Measurements from ENCODE around the gene RPL13A. TPM values are rescaled to one million over a fixed set of nuclear protein-coding genes. Genes with fewer than 3 reads are reported as not detected.
"Not testable (repeated sequence)": the region's sequence is repeated elsewhere in the genome, so short reads cannot be mapped to it uniquely, and the experiment has no call there.

RPL13A gene
- total RNA-seq, 4 donors from 2014 or later, result 1,462 to 5,863 (median 3,544) TPM

DNA sequence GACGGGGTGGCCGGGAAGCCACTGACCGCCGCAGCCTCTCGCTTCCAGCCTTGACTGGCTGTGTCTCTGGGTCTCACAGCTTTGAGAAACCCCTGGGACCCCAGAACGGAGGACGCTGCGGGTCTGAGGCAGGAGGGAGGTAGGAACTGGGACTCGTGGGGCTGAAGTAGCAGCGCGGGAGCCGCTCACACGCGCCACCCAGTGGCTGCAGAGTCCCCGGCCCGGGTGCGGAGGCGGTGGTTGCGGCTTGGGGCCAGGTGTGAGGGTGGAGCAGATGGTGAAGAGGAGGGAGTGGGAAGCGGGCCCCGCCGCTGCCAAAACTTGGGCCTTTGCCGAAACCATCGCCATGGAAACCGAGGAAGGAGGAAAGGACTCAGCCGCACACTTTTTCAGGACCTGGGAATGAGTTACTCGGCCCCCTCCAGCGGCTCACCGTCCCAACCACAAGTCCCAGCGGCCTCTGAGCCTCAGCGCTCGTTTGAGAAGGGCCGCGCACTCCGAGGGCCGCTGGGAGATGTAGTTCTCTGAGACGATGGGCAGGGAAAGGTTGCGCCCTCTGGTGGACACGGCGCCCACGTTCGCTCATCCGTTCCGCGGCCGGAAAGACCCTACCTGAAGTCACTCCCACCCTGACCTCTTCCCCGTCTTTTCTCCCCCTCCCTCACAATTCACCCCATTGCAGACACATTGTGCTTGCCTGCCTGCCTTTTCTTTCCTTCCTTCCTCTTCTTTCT lies 43.9 kb upstream of the RPL13A start:
- peak; percentile 96 for DNase-seq
- peak overlapping the region; percentile 45 to 56 for H3K4me3 ChIP-seq
- no peaks in the 10 kb centered on the region for H3K36me3 ChIP-seq
- intact Hi-C loops (cut with DNase I; ENCODE audit: low total_unique reads), result no loop called here
- H3K27ac ChIP-seq, result peak overlapping the region; percentile 79 to 84
- H3K9me3 ChIP-seq, result no peaks in the 10 kb centered on the region
- TF ChIP-seq CTCF (IDR thresholded peaks at IDR 0.05), result peak; percentile 71 to 84 (median 82)
- peak in 1 of 2 donors; percentile 10 for TF ChIP-seq POLR2A (IDR thresholded peaks at IDR 0.05)
- no peaks in the 10 kb centered on the region for H3K27me3 ChIP-seq
- peaks cover 0 to 6% of the 10 kb centered on the region in 2 donors for H3K4me1 ChIP-seq

GRCh38 chr19:49444100-49444700 lies 43.2 kb upstream of the RPL13A start:
- H3K9me3 ChIP-seq; DNase-seq; H3K4me3 ChIP-seq; H3K27me3 ChIP-seq; intact Hi-C loops (cut with DNase I; ENCODE audit: low total_unique reads); H3K36me3 ChIP-seq; H3K27ac ChIP-seq; H3K4me1 ChIP-seq: not testable (repeated sequence)

DNA sequence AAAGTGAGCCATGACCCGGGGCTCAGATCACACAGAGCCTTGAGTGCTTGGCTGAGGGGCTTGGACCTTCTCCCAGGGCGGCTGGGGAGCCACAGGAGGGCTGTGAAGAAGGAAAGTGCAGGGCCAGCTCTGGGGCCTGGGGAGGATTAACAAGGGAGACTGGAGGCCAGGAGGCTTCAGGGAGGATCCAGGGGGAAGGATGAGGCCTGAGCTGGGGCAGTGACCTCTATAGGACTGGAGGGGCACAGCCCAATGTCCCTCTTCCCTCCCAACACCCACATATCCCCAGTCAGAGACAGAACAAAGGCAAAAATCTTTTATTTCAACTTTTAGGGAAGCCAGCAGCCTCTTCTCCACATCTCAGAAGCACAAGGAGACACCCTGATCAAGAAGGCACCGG lies 41.4 kb upstream of the RPL13A start:
- Histone ChIP-seq H3K4me3 (no peak overlapping the region), H3K36me3 (no peaks in the 10 kb centered on the region), H3K27ac (no peak overlapping the region), H3K27me3 (no peaks in the 10 kb centered on the region), H3K9me3 (no peaks in the 10 kb centered on the region), H3K4me1 (peaks cover 0 to 4% of the 10 kb centered on the region in 2 donors)
- intact Hi-C loops (cut with DNase I; ENCODE audit: low total_unique reads), result no loop called here
- TF ChIP-seq POLR2A (IDR thresholded peaks at IDR 0.05) (no peak), CTCF (IDR thresholded peaks at IDR 0.05) (no peak)
- DNase-seq, result no peak

- no peaks in the 10 kb centered on the region for H3K36me3 ChIP-seq
- H3K9me3 ChIP-seq, result no peaks in the 10 kb centered on the region
- TF ChIP-seq POLR2A (IDR thresholded peaks at IDR 0.05) (no peak), CTCF (IDR thresholded peaks at IDR 0.05) (no peak)
- DNase-seq, result peak; percentile 42 to 67
- H3K4me3 ChIP-seq, result no peak overlapping the region
- no peaks in the 10 kb centered on the region for H3K27me3 ChIP-seq
- intact Hi-C loops (cut with DNase I; ENCODE audit: low total_unique reads), result no loop called here
- H3K4me1 ChIP-seq, result no peaks in the 10 kb centered on the region
- H3K27ac ChIP-seq, result no peak overlapping the region
These were observed 39.6 kb upstream of the RPL13A start for GRCh38 chr19:49447485-49448431.

GRCh38 chr19:49448432-49448786 lies 39.0 kb upstream of the RPL13A start:
- TF ChIP-seq CTCF (IDR thresholded peaks at IDR 0.05) (no peak), POLR2A (IDR thresholded peaks at IDR 0.05) (no peak)
- Histone ChIP-seq H3K27ac (no peak overlapping the region), H3K36me3 (no peaks in the 10 kb centered on the region), H3K4me3 (no peak overlapping the region), H3K4me1 (no peaks in the 10 kb centered on the region), H3K27me3 (no peaks in the 10 kb centered on the region), H3K9me3 (no peaks in the 10 kb centered on the region)
- no peak for DNase-seq
- intact Hi-C loops (cut with DNase I; ENCODE audit: low total_unique reads), result no loop called here

Measured in uterus (tissue), 4 donors.